Uterus (tissue), 4 donors: ENCODE data around the gene ZGPAT. TPM values are rescaled to one million over a fixed set of nuclear protein-coding genes. Genes with fewer than 3 reads are reported as not detected.

Experiments
- DNase-seq, 2 donors: peaks; one replicate each; pipeline ENCODE4 v3.0.0-alpha.2; 2019 to 2020
- H3K27ac ChIP-seq, 2 donors: fragments of 200-600 bp; sonication (generic); 1 replicate in 1 of 2; 2 replicates in 1 of 2; pipeline ENCODE4 v1.5.1; 2016 to 2018
- H3K27me3 ChIP-seq, 2 donors: fragments of 200-600 bp; sonication (generic); one replicate each; pipeline ENCODE4 v1.5.1; 2018 to 2019; ENCODE audit warnings: control low read depth in 1 of 2
- H3K36me3 ChIP-seq, 2 donors: fragments of 200-600 bp; sonication (generic); one replicate each; pipeline ENCODE4 v1.5.1; 2019; ENCODE audit warnings: control low read depth in 1 of 2
- H3K4me1 ChIP-seq, 2 donors: fragments of 200-600 bp; sonication (generic); one replicate each; pipeline ENCODE4 v1.5.1; 2018 to 2019; ENCODE audit warnings: control low read depth in 1 of 2
- H3K4me3 ChIP-seq, 2 donors: fragments of 200-600 bp; sonication (generic); 1 replicate in 1 of 2; 2 replicates in 1 of 2; pipeline ENCODE4 v1.5.1; 2018 to 2019; ENCODE audit warnings: mild to moderate bottlenecking in 1 of 2
- H3K9me3 ChIP-seq, 2 donors: fragments of 200-600 bp; sonication (generic); one replicate each; pipeline ENCODE4 v1.5.1; 2019; ENCODE audit warnings: control low read depth in 1 of 2
- POLR2A ChIP-seq, 2 donors: fragments of 450-650 bp; IDR thresholded peaks; one replicate each; pipeline ENCODE4 v1.6.1; 2016; ENCODE audit warnings: antibody characterized with exemption in 2 of 2, mild to moderate bottlenecking in 1 of 2, moderate library complexity in 1 of 2
- intact Hi-C: fragments of 100-400 bp; cut with DNase I; formaldehyde crosslinking; loops from one replicate; pipeline ENCODE4 v1.15.1; 2023; ENCODE audit warnings: low total_unique reads
- total RNA-seq, 4 donors: library from RNA; depleted of rRNA in 3 of 4; stranded (reverse); fragments of >200 nt in 3 of 4; gene quantifications; one replicate each; pipeline versions ENCODE4 v1.1.0 to v1.2.4, GENCODE V29; 2014 to 2023
- TF ChIP-seq, protein P1 (sequence below), 4 experiments: fragments of 200-600 bp in 2 of 4; fragments of 450-650 bp in 2 of 4; sonication (generic) in 2 of 4; IDR thresholded peaks; one replicate each; pipeline ENCODE4 v1.5.1; 2016 to 2019; ENCODE audit warnings: antibody characterized with exemption in 4 of 4, mild to moderate bottlenecking in 2 of 4, moderate library complexity in 1 of 4
- donor health status: DM: yes; HTN: yes; CAD: no.

ZGPAT gene
- total RNA-seq, 4 donors from 2014 or later = 1.5 to 37.9 (median 15.3) TPM

DNA sequence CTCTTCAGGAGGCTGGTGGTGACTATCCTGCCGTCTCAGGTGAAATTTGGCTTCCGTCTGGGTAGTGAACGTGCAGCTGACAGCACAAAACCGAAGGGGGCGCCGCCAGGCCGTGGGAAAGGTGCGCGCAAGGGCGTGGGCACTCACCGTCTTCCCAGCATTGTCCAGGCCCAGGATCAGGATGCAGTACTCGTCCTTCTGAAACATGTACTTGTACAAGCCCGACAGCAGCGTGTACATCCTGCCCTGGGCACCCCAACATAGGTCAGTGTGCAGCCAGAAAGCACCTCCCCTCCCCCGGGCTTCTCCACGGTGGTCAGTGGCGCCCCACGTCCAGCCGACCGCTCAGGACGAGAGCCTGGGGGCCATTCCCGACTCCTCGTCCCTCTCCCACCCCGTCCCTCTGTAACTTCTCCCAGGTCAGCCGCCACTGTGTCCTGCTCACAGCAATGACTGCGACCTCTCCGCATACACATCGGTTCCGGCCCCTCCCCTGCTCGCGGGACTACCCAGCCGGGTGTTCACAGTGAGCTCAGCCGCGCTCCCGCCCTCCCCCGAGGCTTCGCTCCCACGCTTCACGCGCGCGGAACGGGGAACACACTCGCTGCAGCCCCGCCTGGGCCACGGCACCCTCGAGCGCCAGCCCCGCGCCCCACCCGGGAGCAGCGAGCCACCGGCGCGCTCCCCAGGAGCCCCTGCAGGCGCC, 834 bp upstream of the ZGPAT start:
- intact Hi-C loops = no loop called here
- no peaks in the 10 kb centered on the region for H3K27me3 ChIP-seq
- peak; percentile 36 to 44 for DNase-seq
- H3K4me3 ChIP-seq = peak overlapping the region; percentile 40 to 87
- no peaks in the 10 kb centered on the region for H3K9me3 ChIP-seq
- no peak for TF ChIP-seq POLR2A (IDR thresholded peaks at IDR 0.05)
- H3K27ac ChIP-seq = peak overlapping the region; percentile 73 to 94
- H3K36me3 ChIP-seq = no peaks in the 10 kb centered on the region
- H3K4me1 ChIP-seq = peaks cover 6 to 8% of the 10 kb centered on the region in 2 donors

DNA sequence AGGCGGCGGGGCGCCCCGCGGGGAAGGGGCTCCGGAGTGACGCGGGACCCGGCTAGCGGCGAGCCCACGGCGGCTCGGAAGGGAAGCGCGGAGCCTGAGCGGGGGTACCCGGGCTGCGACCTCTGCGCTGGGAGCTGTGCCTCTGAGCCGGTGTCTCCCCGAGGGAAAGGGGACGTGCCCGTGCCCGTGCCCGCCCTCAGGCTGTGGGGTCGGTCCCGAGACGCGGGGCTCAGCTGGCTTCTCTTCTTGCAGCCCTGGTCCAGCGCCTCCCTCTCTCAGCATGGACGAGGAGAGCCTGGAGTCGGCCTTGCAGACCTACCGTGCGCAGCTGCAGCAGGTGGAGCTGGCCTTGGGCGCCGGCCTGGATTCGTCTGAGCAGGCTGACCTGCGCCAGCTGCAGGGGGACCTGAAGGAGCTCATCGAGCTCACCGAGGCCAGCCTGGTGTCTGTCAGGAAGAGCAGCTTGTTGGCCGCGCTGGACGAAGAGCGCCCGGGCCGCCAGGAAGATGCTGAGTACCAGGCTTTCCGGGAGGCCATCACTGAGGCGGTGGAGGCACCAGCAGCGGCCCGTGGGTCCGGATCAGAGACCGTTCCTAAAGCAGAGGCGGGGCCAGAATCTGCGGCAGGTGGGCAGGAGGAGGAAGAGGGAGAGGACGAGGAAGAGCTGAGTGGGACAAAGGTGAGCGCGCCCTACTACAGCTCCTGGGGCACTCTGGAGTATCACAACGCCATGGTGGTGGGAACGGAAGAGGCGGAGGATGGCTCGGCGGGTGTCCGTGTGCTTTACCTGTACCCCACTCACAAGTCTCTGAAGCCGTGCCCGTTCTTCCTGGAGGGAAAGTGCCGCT, 686 bp downstream of the ZGPAT start:
- TF ChIP-seq, protein P1, sequence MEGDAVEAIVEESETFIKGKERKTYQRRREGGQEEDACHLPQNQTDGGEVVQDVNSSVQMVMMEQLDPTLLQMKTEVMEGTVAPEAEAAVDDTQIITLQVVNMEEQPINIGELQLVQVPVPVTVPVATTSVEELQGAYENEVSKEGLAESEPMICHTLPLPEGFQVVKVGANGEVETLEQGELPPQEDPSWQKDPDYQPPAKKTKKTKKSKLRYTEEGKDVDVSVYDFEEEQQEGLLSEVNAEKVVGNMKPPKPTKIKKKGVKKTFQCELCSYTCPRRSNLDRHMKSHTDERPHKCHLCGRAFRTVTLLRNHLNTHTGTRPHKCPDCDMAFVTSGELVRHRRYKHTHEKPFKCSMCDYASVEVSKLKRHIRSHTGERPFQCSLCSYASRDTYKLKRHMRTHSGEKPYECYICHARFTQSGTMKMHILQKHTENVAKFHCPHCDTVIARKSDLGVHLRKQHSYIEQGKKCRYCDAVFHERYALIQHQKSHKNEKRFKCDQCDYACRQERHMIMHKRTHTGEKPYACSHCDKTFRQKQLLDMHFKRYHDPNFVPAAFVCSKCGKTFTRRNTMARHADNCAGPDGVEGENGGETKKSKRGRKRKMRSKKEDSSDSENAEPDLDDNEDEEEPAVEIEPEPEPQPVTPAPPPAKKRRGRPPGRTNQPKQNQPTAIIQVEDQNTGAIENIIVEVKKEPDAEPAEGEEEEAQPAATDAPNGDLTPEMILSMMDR (IDR thresholded peaks at IDR 0.05) = no peak
- no peak for TF ChIP-seq POLR2A (IDR thresholded peaks at IDR 0.05)
- peak overlapping the region; percentile 50 to 94 for H3K27ac ChIP-seq
- intact Hi-C loops = no loop called here
- peaks cover 6 to 8% of the 10 kb centered on the region in 2 donors for H3K4me1 ChIP-seq
- DNase-seq = peak in 1 of 2 donors; percentile 20
- H3K4me3 ChIP-seq = peak overlapping the region; percentile 40 to 87
- H3K36me3 ChIP-seq = no peaks in the 10 kb centered on the region
- no peaks in the 10 kb centered on the region for H3K9me3 ChIP-seq
- no peaks in the 10 kb centered on the region for H3K27me3 ChIP-seq

DNA sequence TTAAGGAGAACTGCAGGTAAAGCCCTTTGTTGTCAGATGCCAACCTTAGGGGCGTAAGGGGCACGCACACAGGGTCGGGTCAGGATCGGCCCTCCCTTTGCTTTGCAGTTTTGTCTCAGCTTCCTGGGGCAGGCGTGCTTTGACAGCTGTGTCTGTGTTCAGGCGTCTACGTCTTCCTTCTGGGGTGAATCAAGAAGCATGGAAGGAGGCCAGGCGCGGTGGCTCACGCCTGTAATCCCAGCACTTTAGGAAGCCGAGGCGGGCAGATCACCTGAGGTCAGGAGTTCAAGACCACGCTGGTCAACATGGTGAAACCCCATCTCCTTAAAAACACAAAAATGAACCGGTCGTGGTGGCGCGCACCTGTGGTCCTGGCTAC, 1.3 kb downstream of the ZGPAT start:
- DNase-seq = no peak
- Histone ChIP-seq H3K27ac (no peak overlapping the region), H3K9me3 (no peaks in the 10 kb centered on the region), H3K36me3 (no peaks in the 10 kb centered on the region), H3K27me3 (no peaks in the 10 kb centered on the region), H3K4me3 (no peak overlapping the region), H3K4me1 (peaks cover 6 to 8% of the 10 kb centered on the region in 2 donors)
- TF ChIP-seq, protein P1 (IDR thresholded peaks at IDR 0.05) = no peak
- TF ChIP-seq POLR2A (IDR thresholded peaks at IDR 0.05) = no peak
- intact Hi-C loops = no loop called here

DNA sequence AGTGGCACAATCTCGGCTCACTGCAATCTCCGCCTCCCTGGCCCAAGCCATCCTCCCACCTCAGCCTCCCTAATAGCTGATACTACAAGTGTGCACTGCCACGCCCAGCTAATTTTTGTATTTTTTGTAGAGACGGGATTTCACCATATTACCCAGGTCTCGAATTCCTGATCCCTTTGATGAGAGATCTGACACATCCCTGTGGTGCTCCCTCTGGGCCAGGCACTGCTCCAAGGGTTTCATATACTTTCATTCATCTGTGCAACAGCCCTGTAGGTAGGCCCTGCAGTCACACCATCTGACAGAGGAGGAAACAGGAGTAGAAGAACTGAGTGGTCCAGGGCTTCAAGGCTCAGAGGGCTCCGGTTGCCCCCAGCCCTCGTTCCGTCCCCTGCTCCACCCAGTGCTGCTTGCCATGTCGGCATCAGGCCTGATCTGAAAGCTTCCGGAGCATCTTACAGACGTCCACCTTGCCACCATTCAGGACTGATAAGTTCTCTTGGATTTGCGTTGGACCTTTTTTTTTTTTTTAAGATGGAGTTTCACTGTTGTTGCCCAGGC, 3.3 kb downstream of the ZGPAT start:
- no peak for TF ChIP-seq POLR2A (IDR thresholded peaks at IDR 0.05)
- TF ChIP-seq, protein P1 (IDR thresholded peaks at IDR 0.05) = no peak
- H3K9me3 ChIP-seq = peaks cover 0 to 8% of the 10 kb centered on the region in 2 donors
- no peak overlapping the region for H3K27ac ChIP-seq
- intact Hi-C loops = no loop called here
- DNase-seq = no peak
- no peaks in the 10 kb centered on the region for H3K36me3 ChIP-seq
- H3K4me3 ChIP-seq = no peak overlapping the region
- H3K27me3 ChIP-seq = no peaks in the 10 kb centered on the region
- H3K4me1 ChIP-seq = peaks cover 6 to 8% of the 10 kb centered on the region in 2 donors

DNA sequence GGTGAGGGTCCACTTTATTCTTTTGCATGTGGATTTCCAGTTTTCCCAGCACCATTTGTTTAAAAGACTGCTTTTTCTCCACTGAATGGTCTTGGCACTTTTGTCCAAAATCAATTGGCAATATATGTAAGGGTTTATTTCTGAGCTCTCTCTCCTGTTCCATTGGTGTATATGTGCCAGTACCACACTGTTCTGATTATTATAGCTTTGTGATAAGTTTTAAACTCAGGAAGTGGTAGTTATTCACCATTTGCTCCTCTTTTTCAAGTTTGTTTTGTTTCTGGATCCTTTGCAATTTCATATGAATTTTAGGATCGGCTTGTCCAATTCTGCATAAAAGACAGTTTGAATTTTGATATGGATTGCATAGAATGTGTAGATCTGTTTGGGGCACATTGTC, 4.4 kb downstream of the ZGPAT start:
- H3K9me3 ChIP-seq = peaks cover 0 to 8% of the 10 kb centered on the region in 2 donors
- peaks cover 6 to 8% of the 10 kb centered on the region in 2 donors for H3K4me1 ChIP-seq
- DNase-seq = no peak
- no peak overlapping the region for H3K27ac ChIP-seq
- intact Hi-C loops = no loop called here
- H3K4me3 ChIP-seq = no peak overlapping the region
- H3K27me3 ChIP-seq = no peaks in the 10 kb centered on the region
- no peaks in the 10 kb centered on the region for H3K36me3 ChIP-seq
- TF ChIP-seq, protein P1 (IDR thresholded peaks at IDR 0.05) = no peak
- no peak for TF ChIP-seq POLR2A (IDR thresholded peaks at IDR 0.05)
